Osteoblast (primary cell): ENCODE results near the gene CGB3. TPM values are rescaled to one million over a fixed set of nuclear protein-coding genes. Genes with fewer than 3 reads are reported as not detected.
"Not testable (repeated sequence)": the region's sequence is repeated elsewhere in the genome, so short reads cannot be mapped to it uniquely, and the experiment has no call there.

Experiments
- DNase-seq: peaks from one replicate; pipeline ENCODE4 v3.0.0; 2011; ENCODE audit warnings: low spot score, mixed read lengths; ENCODE audit not compliant: insufficient read length; ENCODE audit errors: missing footprints
- H2AFZ ChIP-seq: 2 replicates; pipeline ENCODE4 v1.6.0; 2011; ENCODE audit warnings: mild to moderate bottlenecking, low read length
- H3K27ac ChIP-seq: 2 replicates; pipeline ENCODE4 v1.5.1; 2011; ENCODE audit warnings: mild to moderate bottlenecking, low read depth, low read length, moderate library complexity
- H3K27me3 ChIP-seq: 2 replicates; pipeline ENCODE4 v1.6.0; 2012; ENCODE audit warnings: mild to moderate bottlenecking, control low read depth, inconsistent platforms, low read length, moderate library complexity; ENCODE audit not compliant: insufficient read depth
- H3K36me3 ChIP-seq: 2 replicates; pipeline ENCODE4 v1.5.1; 2011; ENCODE audit warnings: mild to moderate bottlenecking, low read length, control low read depth, moderate library complexity; ENCODE audit not compliant: insufficient read depth
- H3K4me1 ChIP-seq: 2 replicates; pipeline ENCODE4 v1.5.1; 2011; ENCODE audit warnings: mild to moderate bottlenecking, low read length, control low read depth, moderate library complexity; ENCODE audit not compliant: insufficient read depth
- H3K4me2 ChIP-seq: 2 replicates; pipeline ENCODE4 v1.6.0; 2011; ENCODE audit warnings: mild to moderate bottlenecking, low read length; ENCODE audit not compliant: insufficient read depth
- H3K4me3 ChIP-seq: fragments of 200-600 bp; sonication (generic); 3 replicates; pipeline ENCODE4 v1.5.1; 2012; ENCODE audit warnings: mild to moderate bottlenecking, low read length, inconsistent platforms; ENCODE audit not compliant: insufficient read depth
- H3K79me2 ChIP-seq: 2 replicates; pipeline ENCODE4 v1.6.0; 2012; ENCODE audit warnings: mild to moderate bottlenecking, low read length, control low read depth, inconsistent platforms; ENCODE audit not compliant: insufficient read depth
- H3K9me3 ChIP-seq: 2 replicates; pipeline ENCODE4 v1.5.1; 2011; ENCODE audit warnings: low read depth, low read length, control low read depth
- H4K20me1 ChIP-seq: 2 replicates; pipeline ENCODE4 v1.6.0; 2012; ENCODE audit warnings: mild to moderate bottlenecking, low read length, control low read depth; ENCODE audit not compliant: insufficient read depth
- total RNA-seq: library from RNA; depleted of rRNA; stranded (reverse); fragments of >200 nt; gene quantifications from 2 replicates; pipeline ENCODE4 v1.2.3, GENCODE V29; 2012
- TF ChIP-seq, protein P1 (sequence below): IDR thresholded peaks from 2 replicates; pipeline ENCODE4 v1.5.1; 2011; ENCODE audit warnings: mild to moderate bottlenecking, low read depth, low read length, moderate library complexity; ENCODE audit errors: extremely low read depth

Gene CGB3
- total RNA-seq, 1 donor, result not detected

DNA sequence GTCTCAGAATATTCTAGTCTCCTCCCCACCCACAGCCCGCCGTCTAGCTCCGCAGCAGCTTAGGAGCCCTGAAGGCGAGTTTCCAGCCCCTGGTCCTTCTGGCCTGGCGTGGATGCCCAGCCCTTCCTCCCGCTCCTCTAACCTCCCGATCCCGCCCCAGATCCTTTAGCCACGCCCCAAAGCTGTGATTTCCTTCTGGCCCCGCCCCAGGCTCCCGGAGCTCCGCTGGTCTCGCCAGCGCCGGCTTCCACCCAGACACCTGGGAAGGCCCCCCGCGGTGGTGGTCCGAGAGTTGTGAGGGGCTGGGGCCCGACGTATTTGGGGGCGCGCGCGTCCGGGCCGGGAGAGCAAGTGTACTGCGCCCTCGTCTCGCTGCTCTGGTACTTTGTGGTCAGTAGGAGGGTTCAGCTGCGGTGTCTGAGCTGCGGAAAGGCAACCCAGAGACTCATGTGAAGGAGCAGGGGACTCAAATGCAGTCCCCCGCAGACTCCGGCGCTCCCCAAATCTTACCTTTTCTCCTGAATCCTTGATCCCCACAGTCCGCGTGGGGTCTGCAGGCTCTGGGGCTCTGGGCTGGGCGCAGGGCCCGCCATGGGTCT lies 33.6 kb upstream of the CGB3 start, which contains the start of gene CGB7:
CGB7 (minus strand) TSS at position 114 of the 599 bp plus-strand sequence. CDS start 2,374 bp downstream, outside the sequence.
- Histone ChIP-seq H4K20me1 (peaks cover 3% of the 10 kb centered on the region), H3K79me2 (peaks cover 14% of the 10 kb centered on the region), H3K36me3 (no peaks in the 10 kb centered on the region), H3K4me3 (peak within 1 kb of the TSS; percentile 81), H2AFZ (peak within 1 kb of the TSS; percentile 81), H3K4me2 (peak within 1 kb of the TSS; percentile 86), H3K9me3 (no peaks in the 10 kb centered on the region), H3K27ac (no peak within 1 kb of the TSS), H3K27me3 (no peaks in the 10 kb centered on the region), H3K4me1 (peaks cover 10% of the 10 kb centered on the region)
- TF ChIP-seq, protein P1, sequence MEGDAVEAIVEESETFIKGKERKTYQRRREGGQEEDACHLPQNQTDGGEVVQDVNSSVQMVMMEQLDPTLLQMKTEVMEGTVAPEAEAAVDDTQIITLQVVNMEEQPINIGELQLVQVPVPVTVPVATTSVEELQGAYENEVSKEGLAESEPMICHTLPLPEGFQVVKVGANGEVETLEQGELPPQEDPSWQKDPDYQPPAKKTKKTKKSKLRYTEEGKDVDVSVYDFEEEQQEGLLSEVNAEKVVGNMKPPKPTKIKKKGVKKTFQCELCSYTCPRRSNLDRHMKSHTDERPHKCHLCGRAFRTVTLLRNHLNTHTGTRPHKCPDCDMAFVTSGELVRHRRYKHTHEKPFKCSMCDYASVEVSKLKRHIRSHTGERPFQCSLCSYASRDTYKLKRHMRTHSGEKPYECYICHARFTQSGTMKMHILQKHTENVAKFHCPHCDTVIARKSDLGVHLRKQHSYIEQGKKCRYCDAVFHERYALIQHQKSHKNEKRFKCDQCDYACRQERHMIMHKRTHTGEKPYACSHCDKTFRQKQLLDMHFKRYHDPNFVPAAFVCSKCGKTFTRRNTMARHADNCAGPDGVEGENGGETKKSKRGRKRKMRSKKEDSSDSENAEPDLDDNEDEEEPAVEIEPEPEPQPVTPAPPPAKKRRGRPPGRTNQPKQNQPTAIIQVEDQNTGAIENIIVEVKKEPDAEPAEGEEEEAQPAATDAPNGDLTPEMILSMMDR, result no peak
- peak; percentile 98 for DNase-seq

DNA sequence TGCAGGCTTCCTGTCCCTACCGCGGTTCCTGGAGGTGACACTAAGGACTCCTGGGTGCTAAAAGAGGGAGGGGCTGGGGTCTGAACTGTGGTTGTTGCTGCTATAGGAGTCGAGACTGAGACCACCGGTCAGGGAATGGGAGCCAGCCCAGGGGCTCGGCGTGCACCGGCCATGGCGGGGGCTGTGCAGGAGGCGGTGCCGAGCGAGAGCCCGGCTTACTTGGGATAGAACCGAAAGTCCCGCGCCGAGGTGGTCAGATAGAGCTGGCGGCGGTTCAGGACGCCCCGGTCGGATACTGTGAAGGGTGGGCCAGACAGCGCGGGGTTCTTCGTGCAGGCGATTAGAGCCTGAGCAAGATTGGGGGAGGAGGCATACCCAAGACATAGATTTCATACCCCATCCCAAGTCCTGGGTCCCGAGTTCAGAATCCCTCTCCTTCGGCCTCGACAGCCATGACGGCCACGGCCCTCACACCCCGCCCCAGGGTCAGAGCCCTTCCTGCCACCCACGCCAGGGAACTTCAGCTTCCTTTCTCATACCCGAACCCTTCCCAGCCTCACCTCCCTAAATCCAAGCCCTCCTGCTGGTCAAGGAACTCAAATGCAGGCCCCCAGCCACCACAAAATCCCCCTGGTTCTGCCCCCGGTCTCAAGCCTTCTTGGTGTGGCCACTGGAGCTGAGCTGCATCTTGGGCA lies 32.9 kb upstream of the CGB3 start:
- H3K79me2 ChIP-seq, result peaks cover 14% of the 10 kb centered on the region
- H3K27ac ChIP-seq, H3K27me3 ChIP-seq: not testable (repeated sequence)

DNA sequence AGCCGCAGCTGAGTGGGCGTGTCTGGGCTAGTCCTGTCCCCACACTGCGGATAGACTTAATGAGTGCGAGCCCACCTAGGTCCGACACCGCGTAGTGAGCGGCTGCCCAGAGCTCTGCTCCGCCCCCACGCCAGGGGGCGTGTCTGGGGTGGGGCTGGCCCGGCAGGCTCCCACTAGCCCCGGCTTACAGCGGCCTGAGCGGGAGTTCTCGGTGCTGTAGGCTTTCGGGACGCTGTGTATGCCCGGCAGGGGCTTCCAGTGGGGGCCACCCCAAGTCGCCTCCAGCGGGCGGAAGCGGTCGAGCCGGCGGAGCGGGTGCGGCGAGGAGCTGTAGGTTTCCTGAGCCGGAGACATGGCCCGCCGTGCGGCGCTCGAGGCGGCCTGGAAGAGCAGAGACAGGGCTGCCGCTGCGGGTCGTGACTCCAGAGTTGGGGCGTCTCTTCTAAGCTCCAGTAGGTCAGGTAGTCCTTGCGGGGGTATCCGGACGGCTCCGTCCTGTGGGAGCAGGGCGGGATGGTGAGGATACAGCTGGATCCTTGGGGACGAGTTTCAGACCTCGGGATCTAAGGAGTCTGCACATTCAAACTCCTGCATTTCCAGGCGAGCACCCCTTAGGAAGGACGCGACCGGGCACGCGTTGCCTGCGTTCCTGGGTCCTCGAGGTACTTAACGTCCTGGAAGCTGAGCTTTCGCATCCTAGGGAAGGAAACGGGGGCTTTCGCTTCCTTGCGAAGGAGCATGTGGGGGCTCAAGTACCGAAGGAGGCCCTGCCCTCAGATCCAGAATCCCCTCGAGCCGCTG lies 32.2 kb upstream of the CGB3 start:
- Histone ChIP-seq H4K20me1 (peaks cover 3% of the 10 kb centered on the region), H3K27ac (no peak overlapping the region), H3K27me3 (no peaks in the 10 kb centered on the region), H3K79me2 (peaks cover 14% of the 10 kb centered on the region), H3K4me1 (peaks cover 10% of the 10 kb centered on the region), H2AFZ (peak overlapping the region; percentile 81), H3K4me2 (peak overlapping the region; percentile 86), H3K4me3 (peak overlapping the region; percentile 81), H3K9me3 (no peaks in the 10 kb centered on the region), H3K36me3 (no peaks in the 10 kb centered on the region)
- peak; percentile 97 for DNase-seq
- TF ChIP-seq, protein P1, result no peak

More for the DNA sequence above, 32.9 kb upstream of the CGB3 start:
- H4K20me1 ChIP-seq, H3K36me3 ChIP-seq, H3K9me3 ChIP-seq: not testable (repeated sequence)
- Histone ChIP-seq H3K4me1 (peaks cover 10% of the 10 kb centered on the region), H2AFZ (peak overlapping the region; percentile 81), H3K4me2 (peak overlapping the region; percentile 86), H3K4me3 (peak overlapping the region; percentile 81)
- DNase-seq, result peak; percentile 53

DNA sequence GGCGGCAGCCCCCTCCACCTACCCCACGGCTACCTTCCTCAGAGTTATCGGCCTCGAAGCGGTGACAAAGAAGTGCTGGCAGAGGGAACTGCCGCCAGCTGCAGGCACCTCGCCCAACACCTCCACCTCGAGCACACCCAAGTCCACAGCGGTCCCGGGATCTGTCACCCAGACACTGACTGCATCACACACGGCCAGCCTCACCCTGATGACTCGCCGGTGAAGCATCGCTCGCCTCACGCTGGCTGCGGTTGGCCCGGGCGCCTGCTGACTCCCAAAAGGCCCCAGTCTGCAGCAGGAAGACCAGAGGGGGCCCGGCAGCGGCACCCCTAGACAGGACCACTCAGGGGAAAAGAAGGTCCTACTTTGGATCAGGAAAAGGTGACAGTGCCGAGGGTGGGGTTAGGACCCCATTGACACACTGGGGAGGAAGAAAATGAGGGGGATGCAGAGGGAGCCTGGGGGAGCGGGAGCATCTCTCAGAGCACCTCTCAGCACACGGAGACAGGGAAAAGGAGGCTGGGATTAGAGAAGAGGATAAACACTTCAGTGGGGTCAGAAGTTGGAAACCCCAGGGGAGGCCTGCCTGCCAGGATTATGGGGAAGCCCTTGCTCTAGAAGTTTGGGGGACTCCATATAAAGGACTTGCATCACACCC lies 26.4 kb upstream of the CGB3 start:
- H2AFZ ChIP-seq, H3K27me3 ChIP-seq, H3K9me3 ChIP-seq, H4K20me1 ChIP-seq, H3K4me3 ChIP-seq, H3K79me2 ChIP-seq, H3K4me1 ChIP-seq, H3K36me3 ChIP-seq, H3K27ac ChIP-seq: not testable (repeated sequence)
- peak; percentile 96 for DNase-seq
- peak overlapping the region; percentile 33 for H3K4me2 ChIP-seq

DNA sequence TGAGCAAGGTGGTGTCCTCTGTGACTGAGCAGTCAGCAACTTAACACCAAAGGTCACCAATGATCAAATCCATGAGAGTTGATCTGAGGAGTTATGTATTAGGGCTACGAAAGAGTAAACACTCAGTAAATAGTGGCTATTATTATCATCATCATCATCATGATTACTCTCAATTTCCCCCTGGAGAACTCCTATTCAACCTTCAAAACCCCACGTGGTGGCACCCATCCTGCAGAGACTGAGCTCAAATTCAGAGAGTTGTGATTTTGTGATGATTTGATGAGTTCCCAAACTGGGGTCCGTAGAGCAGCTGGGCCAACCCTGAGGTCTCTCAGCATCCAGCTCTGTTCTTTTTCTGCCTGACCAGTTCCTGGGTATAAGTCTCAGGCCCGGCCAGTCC lies 25.7 kb upstream of the CGB3 start:
- not testable (repeated sequence) for H3K4me2 ChIP-seq, H3K4me3 ChIP-seq

DNA sequence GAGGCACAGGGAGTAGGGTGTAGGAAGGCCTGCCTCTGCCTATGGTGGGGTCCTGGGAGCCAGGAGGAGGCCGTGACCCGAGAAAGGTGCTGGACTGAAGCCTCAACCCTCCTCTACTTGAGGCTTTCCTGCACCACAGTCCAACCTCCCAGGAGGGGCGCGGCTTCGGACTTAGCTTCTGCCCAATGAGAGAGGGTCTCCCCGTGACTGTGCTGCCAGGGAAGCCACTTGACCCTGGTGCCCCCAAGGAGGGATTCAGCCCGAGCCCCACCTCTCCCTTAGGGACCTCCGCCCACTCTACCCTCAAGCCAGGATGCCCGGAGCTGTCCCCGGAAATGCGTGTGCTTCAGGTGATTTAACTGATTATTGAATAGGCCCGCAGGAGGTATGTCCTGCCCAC lies 24.9 kb upstream of the CGB3 start, which contains the start of gene CGB8:
CGB8 (minus strand) TSS at position 101 of the 400 bp plus-strand sequence. CDS start 372 bp downstream, outside the sequence.
- not testable (repeated sequence) for DNase-seq

More for the DNA sequence above, 25.7 kb upstream of the CGB3 start:
- not testable (repeated sequence) for H3K27me3 ChIP-seq, H3K9me3 ChIP-seq, H3K4me1 ChIP-seq, H4K20me1 ChIP-seq, H3K36me3 ChIP-seq, H3K79me2 ChIP-seq, H3K27ac ChIP-seq, H2AFZ ChIP-seq
- peak; percentile 9 for DNase-seq

More for the DNA sequence above, 24.9 kb upstream of the CGB3 start, which contains the start of gene CGB8:
- H2AFZ ChIP-seq, H3K79me2 ChIP-seq, H3K27me3 ChIP-seq, H3K9me3 ChIP-seq, H3K4me3 ChIP-seq, H3K4me2 ChIP-seq, H3K27ac ChIP-seq, H3K36me3 ChIP-seq, H4K20me1 ChIP-seq, H3K4me1 ChIP-seq: not testable (repeated sequence)
